K562 (cell line): ENCODE data around the gene SDSL. TPM values are rescaled to one million over a fixed set of nuclear protein-coding genes. Genes with fewer than 3 reads are reported as not detected.

Experiments
- ATAC-seq: fragments of 200-7000 bp; cut with Tn5 transposase; 3 replicates; pipeline ENCODE4 v1.9.1; 2020; ENCODE audit warnings: moderate library complexity
- BruUV-seq: library from RNA; stranded (reverse); fragments of 400-500 nt; replicated peaks from 2 replicates; lab custom pipeline; 2021; lab: Mats Ljungman, UMichigan
- CTCF ChIA-PET: fragments of 300-600 bp; formaldehyde crosslinking; extraction: SDS; loops from one replicate; lab custom pipeline; 2021; ENCODE audit warnings: low intra/inter-chr PET ratio; lab: Yijun Ruan, JAX
- POLR2A ChIA-PET: fragments of 300-600, 350-650 bp; sonication (Branson Sonifier 250); formaldehyde crosslinking; extraction: SDS; loops from one replicate; lab custom pipeline; 2021; ENCODE audit warnings: antibody characterized with exemption, inconsistent platforms; lab: Yijun Ruan, JAX
- DNase-seq, 4 experiments: peaks; one replicate each; pipeline versions ENCODE4 v3.0.0 to v3.0.0-alpha.2; 2011 to 2018; ENCODE audit warnings: low spot score in 3 of 4, mixed read lengths in 3 of 4; ENCODE audit errors: extremely low read depth in 1 of 4
- FAIRE-seq: peaks from 2 replicates; lab custom pipeline; 2011; peaks lifted over from hg19 to GRCh38; lab: Jason Lieb, UNC
- H2AFZ ChIP-seq: 2 replicates; pipeline ENCODE4 v1.6.0; 2011; ENCODE audit warnings: low read depth, low read length, control low read depth, inconsistent platforms
- H3K27ac ChIP-seq: fragments of 200-600 bp; 3 replicates; pipeline ENCODE4 v1.8.0; 2011; ENCODE audit warnings: low read depth, mild to moderate bottlenecking, control low read depth, inconsistent platforms, low read length, moderate library complexity, mixed read lengths; ENCODE audit errors: extremely low read depth
- H3K27me3 ChIP-seq, 2 experiments: fragments of 300-600 bp in 1 of 2; 2 replicates in 1 of 2; 3 replicates in 1 of 2; pipeline versions ENCODE4 v1.6.0 to v1.8.0; 2011; ENCODE audit warnings: inconsistent platforms in 2 of 2, low read length in 2 of 2, mild to moderate bottlenecking in 1 of 2, mixed read lengths in 1 of 2, moderate library complexity in 1 of 2; ENCODE audit not compliant: control insufficient read depth in 2 of 2, insufficient read depth in 2 of 2
- H3K36me3 ChIP-seq: fragments of 300-600 bp; 3 replicates; pipeline ENCODE4 v1.8.0; 2011; ENCODE audit warnings: mild to moderate bottlenecking, low read length, inconsistent platforms; ENCODE audit not compliant: control insufficient read depth, insufficient read depth
- H3K4me1 ChIP-seq, 2 experiments: fragments of 200-600 bp in 1 of 2; replicated peaks in 1 of 2; 2 replicates in 1 of 2; 3 replicates in 1 of 2; pipeline versions ENCODE4 v1.5.1 to v1.8.0; 2011; ENCODE audit warnings: inconsistent platforms in 2 of 2, low read length in 2 of 2, mild to moderate bottlenecking in 1 of 2, mixed read lengths in 1 of 2, moderate library complexity in 1 of 2; ENCODE audit not compliant: control insufficient read depth in 2 of 2, insufficient read depth in 2 of 2
- H3K4me2 ChIP-seq: 2 replicates; pipeline ENCODE4 v1.6.1; 2011; ENCODE audit warnings: low read length, control low read depth, inconsistent platforms, mixed read lengths; ENCODE audit not compliant: insufficient read depth
- H3K4me3 ChIP-seq: fragments of 200-600 bp; sonication (generic), shearing (Covaris generic); 2 replicates; pipeline ENCODE4 v1.5.1; 2016; ENCODE audit warnings: control low read depth, inconsistent platforms
- H3K79me2 ChIP-seq: fragments of 200-600 bp; 3 replicates; pipeline ENCODE4 v1.8.0; 2011; ENCODE audit warnings: low read length, inconsistent platforms; ENCODE audit not compliant: control insufficient read depth, insufficient read depth
- H3K9ac ChIP-seq, 2 experiments: 2 replicates each; pipeline versions ENCODE4 v1.6.0 to v1.6.1; 2011; ENCODE audit warnings: low read depth in 2 of 2, low read length in 2 of 2, control low read depth in 1 of 2, inconsistent platforms in 1 of 2, mild to moderate bottlenecking in 1 of 2, mixed read lengths in 1 of 2; ENCODE audit not compliant: insufficient read depth in 1 of 2
- H3K9me1 ChIP-seq: one replicate; pipeline ENCODE4 v1.6.0; 2011; ENCODE audit warnings: inconsistent platforms, mild to moderate bottlenecking, low read length, moderate library complexity; ENCODE audit not compliant: control insufficient read depth, insufficient read depth
- H3K9me3 ChIP-seq: replicated peaks from 2 replicates; pipeline ENCODE4 v1.5.1; 2011; ENCODE audit warnings: low read depth, low read length, inconsistent platforms; ENCODE audit not compliant: control insufficient read depth, insufficient read depth
- H4K20me1 ChIP-seq: replicated peaks from 2 replicates; pipeline ENCODE4 v1.6.1; 2011; ENCODE audit warnings: low read length, inconsistent platforms, mixed read lengths; ENCODE audit not compliant: control insufficient read depth, insufficient read depth
- KAT8 ChIP-seq: fragments of 450-650 bp; IDR thresholded peaks from 2 replicates; pipeline ENCODE4 v1.6.1; 2016; ENCODE audit warnings: low read depth, mild to moderate bottlenecking
- MBD2 ChIP-seq: sonication (generic); IDR thresholded peaks from 2 replicates; pipeline ENCODE4 v1.6.1; 2016; ENCODE audit warnings: low read depth, borderline replicate concordance
- USF1 ChIP-seq: sonication (generic); formaldehyde crosslinking; IDR thresholded peaks from 2 replicates; pipeline ENCODE4 v1.9.0; 2022; ENCODE audit warnings: mild to moderate bottlenecking, missing genetic modification reagents
- USF2 ChIP-seq: sonication (generic); formaldehyde crosslinking; IDR thresholded peaks from 2 replicates; pipeline ENCODE4 v1.5.0; 2020; ENCODE audit warnings: missing genetic modification reagents
- ZNF263 ChIP-seq: sonication (generic); formaldehyde crosslinking; IDR thresholded peaks from 2 replicates; pipeline ENCODE4 v1.8.0; 2022; ENCODE audit warnings: mild to moderate bottlenecking, missing genetic modification reagents, borderline replicate concordance
- WGBS: fragments of 100-300 bp; shearing (Covaris generic); methylation state at CpG from one replicate; pipeline ENCODE4 v1.1.6; 2016; ENCODE audit warnings: low coverage, mixed read lengths; ENCODE audit not compliant: insufficient coverage; ENCODE audit errors: missing lambda C conversion rate; 5-methylcytosine and 5-hydroxymethylcytosine counted together
- in situ Hi-C: fragments of 300-500 bp; cut with MboI; formaldehyde crosslinking; loops from 4 replicates; pipeline ENCODE4 v1.15.0; 2018; ENCODE audit warnings: inconsistent platforms, mixed read lengths
- intact Hi-C: fragments of 100-400 bp; cut with micrococcal nuclease; formaldehyde crosslinking; loops from 2 replicates; pipeline ENCODE4 v1.14.2; 2022
- polyA plus RNA-seq, 8 experiments: library from polyadenylated mRNA; depleted of rRNA in 4 of 8; stranded (reverse) in 5 of 8; unstranded in 3 of 8; fragments of >200 nt; fragmentation: Nextera tagmentation in 2 of 8; fragmentation: Illumina TruSeq in 1 of 8; extraction: Ambion mirVana in 2 of 8; extraction: Trizol in 1 of 8; gene quantifications; 2 replicates each; pipeline versions ENCODE4 v1.2.1 to v1.2.3, GENCODE V29; 2011 to 2014; ENCODE audit warnings: inconsistent platforms in 1 of 8, missing spikeins in 1 of 8
- total RNA-seq, 7 experiments: library from RNA; depleted of rRNA in 6 of 7; stranded (reverse); fragments of >200 nt in 6 of 7; fragmentation: Illumina TruSeq in 2 of 7; extraction: Trizol in 2 of 7; gene quantifications; 2 replicates each; pipeline versions ENCODE4 v1.2.1 to v1.2.3, GENCODE V29; 2011 to 2021; ENCODE audit warnings: low replicate concordance in 1 of 7

The SDSL gene
- total and polyA plus RNA-seq, 9 of the 15 experiments (the other 6 are each of a cell fraction or from before 2014, with no cell fraction given): 0.31 to 11.0 (median 7.4) TPM

GRCh38 chr12:113396828-113397496 is 25.2 kb upstream of the SDSL start:
- intact Hi-C loops (no loop called here), in situ Hi-C loops (no loop called here)
- peak overlapping the region in 1 of 2 experiments; percentile 55; a peak in 2 of 4 replicates for H3K9ac ChIP-seq
- H3K4me1 ChIP-seq: peaks cover 0 to 21% of the 10 kb centered on the region in 2 experiments; a peak in 2 of 5 replicates
- H3K4me2 ChIP-seq: no peak overlapping the region
- TF ChIP-seq KAT8 (no peak), MBD2 (no peak), ZNF263 (CRISPR knock-in tag) (no peak), USF1 (0 out of 2 replicates have a peak, but pooled peaks have one; percentile 19), USF2 (no peak)
- peaks cover 0 to 8% of the 10 kb centered on the region in 2 experiments; a peak in 1 of 5 replicates for H3K27me3 ChIP-seq
- H3K36me3 ChIP-seq: no peaks in the 10 kb centered on the region
- ChIA-PET POLR2A (interaction anchor here (0.6 to 1.2 kb wide), 4 partner anchors 9 to 217 kb away, joined by 3 to 6 read pairs (median 4); no protein-coding TSS in a partner anchor), CTCF (no interaction called here)
- no peaks in the 10 kb centered on the region for H3K79me2 ChIP-seq
- no TSS peak for BruUV-seq
- no peaks in the 10 kb centered on the region for H4K20me1 ChIP-seq
- FAIRE-seq (no peak), DNase-seq (no peak), ATAC-seq (no peak)
- no peaks in the 10 kb centered on the region for H3K9me1 ChIP-seq
- H3K9me3 ChIP-seq: no peaks in the 10 kb centered on the region
- H2AFZ ChIP-seq: no peak overlapping the region
- H3K27ac ChIP-seq: no peak overlapping the region
- WGBS: 33% methylated on average over 16 of the region's 16 CpGs
- no peak overlapping the region for H3K4me3 ChIP-seq
